PC-3 (cell line): ENCODE measurements around the gene STARD3. TPM values are rescaled to one million over a fixed set of nuclear protein-coding genes. Genes with fewer than 3 reads are reported as not detected.

ENCODE experiments used
- ATAC-seq: fragments of 200-7000 bp; cut with Tn5 transposase; 2 replicates; pipeline ENCODE4 v1.9.1; 2020; ENCODE audit warnings: mild to moderate bottlenecking, moderate library complexity
- BruUV-seq: library from RNA; stranded (reverse); fragments of 400-500 nt; replicated peaks from 2 replicates; lab custom pipeline; 2021; lab: Mats Ljungman, UMichigan
- CTCF ChIA-PET: fragments of 300-600 bp; sonication (Branson Sonifier 250); formaldehyde crosslinking; loops from one replicate; lab custom pipeline; 2022; ENCODE audit warnings: antibody characterized with exemption; lab: Charles Lee
- POLR2A ChIA-PET: fragments of 300-600 bp; sonication (Branson Sonifier 250); formaldehyde crosslinking; loops from one replicate; lab custom pipeline; 2022; ENCODE audit warnings: antibody characterized with exemption; ENCODE audit not compliant: unreplicated experiment; lab: Charles Lee
- DNase-seq: peaks from one replicate; pipeline ENCODE4 v3.0.0-alpha.2; 2015
- H2AFZ ChIP-seq: fragments of 300-600 bp; sonication (generic); 2 replicates; pipeline ENCODE4 v1.6.0; 2016; ENCODE audit warnings: antibody characterized with exemption, low read length
- H3F3A ChIP-seq: fragments of 300-600 bp; sonication (generic); one replicate; pipeline ENCODE4 v1.6.0; 2017; ENCODE audit warnings: antibody characterized with exemption, low read length, control low read depth, mild to moderate bottlenecking; ENCODE audit not compliant: unreplicated experiment
- H3K27ac ChIP-seq: fragments of 300-600 bp; sonication (generic); 2 replicates; pipeline ENCODE4 v1.5.1; 2016; ENCODE audit warnings: mild to moderate bottlenecking, low read length
- H3K27me3 ChIP-seq: fragments of 300-600 bp; sonication (generic); 2 replicates; pipeline ENCODE4 v1.6.1; 2016; ENCODE audit warnings: low read length, mixed read lengths
- H3K36me3 ChIP-seq: fragments of 300-600 bp; sonication (generic); 2 replicates; pipeline ENCODE4 v1.6.1; 2016; ENCODE audit warnings: low read depth, mixed run types, low read length, mixed read lengths
- H3K4me1 ChIP-seq: fragments of 300-600 bp; sonication (generic); 2 replicates; pipeline ENCODE4 v1.5.1; 2016; ENCODE audit warnings: low read length; ENCODE audit not compliant: insufficient read depth
- H3K4me2 ChIP-seq: fragments of 300-600 bp; sonication (generic); 2 replicates; pipeline ENCODE4 v1.6.0; 2016; ENCODE audit warnings: low read length
- H3K4me3 ChIP-seq: fragments of 300-600 bp; sonication (generic); 2 replicates; pipeline ENCODE4 v1.5.1; 2016; ENCODE audit warnings: mild to moderate bottlenecking, low read length, mixed read lengths
- H3K79me2 ChIP-seq: fragments of 300-600 bp; sonication (generic); 2 replicates; pipeline ENCODE4 v1.6.1; 2017; ENCODE audit warnings: low read length, mixed read lengths
- H3K9ac ChIP-seq: fragments of 300-600 bp; sonication (generic); 2 replicates; pipeline ENCODE4 v1.6.0; 2016; ENCODE audit warnings: mild to moderate bottlenecking, low read length
- H3K9me2 ChIP-seq: fragments of 300-600 bp; sonication (generic); replicated peaks from 2 replicates; pipeline ENCODE4 v1.6.1; 2016; ENCODE audit warnings: mixed run types, low read length, mixed read lengths
- H3K9me3 ChIP-seq: fragments of 300-600 bp; sonication (generic); 2 replicates; pipeline ENCODE4 v1.6.1; 2016; ENCODE audit warnings: low read length, mixed read lengths
- H4K20me1 ChIP-seq: fragments of 300-600 bp; sonication (generic); 2 replicates; pipeline ENCODE4 v1.6.1; 2016; ENCODE audit warnings: low read length, mixed read lengths
- EZH2 ChIP-seq: fragments of 300-600 bp; sonication (generic); IDR thresholded peaks from one replicate; pipeline ENCODE4 v1.6.1; 2017; ENCODE audit warnings: antibody characterized with exemption, mild to moderate bottlenecking, low read length; ENCODE audit not compliant: unreplicated experiment
- EZH2phosphoT487 ChIP-seq: fragments of 300-600 bp; sonication (generic); IDR thresholded peaks from 2 replicates; pipeline ENCODE4 v1.6.1; 2018; ENCODE audit warnings: mild to moderate bottlenecking, antibody characterized with exemption, low read length, borderline replicate concordance
- intact Hi-C: fragments of 100-400 bp; cut with micrococcal nuclease; formaldehyde crosslinking; loops from 2 replicates; pipeline ENCODE4 v1.9.0; 2023
- total RNA-seq: library from RNA; depleted of rRNA; stranded (reverse); fragments of >200 nt; gene quantifications from 2 replicates; pipeline ENCODE4 v1.2.3, GENCODE V29; 2014
- TF ChIP-seq, protein P1 (sequence below): fragments of 300-600 bp; sonication (generic); conservative IDR thresholded peaks from 2 replicates; pipeline ENCODE4 v1.5.1; 2017; ENCODE audit warnings: antibody characterized with exemption, low read depth, mild to moderate bottlenecking, low read length

The STARD3 gene
- total RNA-seq, 1 experiment from 2014 or later = 30.5 TPM

GRCh38 chr17:39593371-39593770 is 43.6 kb upstream of the STARD3 start:
- ATAC-seq (no peak), DNase-seq (no peak)
- Histone ChIP-seq H4K20me1 (no peaks in the 10 kb centered on the region), H3K27me3 (peaks cover 10% of the 10 kb centered on the region), H3K36me3 (no peaks in the 10 kb centered on the region), H3K9me2 (no peaks in the 10 kb centered on the region), H2AFZ (no peak overlapping the region), H3K27ac (no peak overlapping the region), H3K4me3 (no peak overlapping the region), H3K4me1 (no peaks in the 10 kb centered on the region), H3K79me2 (no peaks in the 10 kb centered on the region), H3K9ac (no peak overlapping the region), H3K9me3 (no peaks in the 10 kb centered on the region), H3F3A (no peaks in the 10 kb centered on the region), H3K4me2 (no peak overlapping the region)
- intact Hi-C loops = no loop called here
- POLR2A ChIA-PET = no interaction called here
- TF ChIP-seq EZH2 (no peak), EZH2phosphoT487 (no peak)
- TF ChIP-seq, protein P1, sequence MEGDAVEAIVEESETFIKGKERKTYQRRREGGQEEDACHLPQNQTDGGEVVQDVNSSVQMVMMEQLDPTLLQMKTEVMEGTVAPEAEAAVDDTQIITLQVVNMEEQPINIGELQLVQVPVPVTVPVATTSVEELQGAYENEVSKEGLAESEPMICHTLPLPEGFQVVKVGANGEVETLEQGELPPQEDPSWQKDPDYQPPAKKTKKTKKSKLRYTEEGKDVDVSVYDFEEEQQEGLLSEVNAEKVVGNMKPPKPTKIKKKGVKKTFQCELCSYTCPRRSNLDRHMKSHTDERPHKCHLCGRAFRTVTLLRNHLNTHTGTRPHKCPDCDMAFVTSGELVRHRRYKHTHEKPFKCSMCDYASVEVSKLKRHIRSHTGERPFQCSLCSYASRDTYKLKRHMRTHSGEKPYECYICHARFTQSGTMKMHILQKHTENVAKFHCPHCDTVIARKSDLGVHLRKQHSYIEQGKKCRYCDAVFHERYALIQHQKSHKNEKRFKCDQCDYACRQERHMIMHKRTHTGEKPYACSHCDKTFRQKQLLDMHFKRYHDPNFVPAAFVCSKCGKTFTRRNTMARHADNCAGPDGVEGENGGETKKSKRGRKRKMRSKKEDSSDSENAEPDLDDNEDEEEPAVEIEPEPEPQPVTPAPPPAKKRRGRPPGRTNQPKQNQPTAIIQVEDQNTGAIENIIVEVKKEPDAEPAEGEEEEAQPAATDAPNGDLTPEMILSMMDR = no peak
- BruUV-seq = no TSS peak
- CTCF ChIA-PET = no interaction called here

- H2AFZ ChIP-seq = no peak overlapping the region
- H3K9ac ChIP-seq = no peak overlapping the region
- POLR2A ChIA-PET = no interaction called here
- CTCF ChIA-PET = no interaction called here
- H3K9me3 ChIP-seq = no peaks in the 10 kb centered on the region
- H3K4me2 ChIP-seq = no peak overlapping the region
- intact Hi-C loops = no loop called here
- H3F3A ChIP-seq = no peaks in the 10 kb centered on the region
- no peak overlapping the region for H3K4me3 ChIP-seq
- TF ChIP-seq, protein P1 = no peak
- no peak for TF ChIP-seq EZH2phosphoT487
- no peak for TF ChIP-seq EZH2
- H3K4me1 ChIP-seq = no peaks in the 10 kb centered on the region
- no peak for ATAC-seq
- H3K27ac ChIP-seq = no peak overlapping the region
- no peaks in the 10 kb centered on the region for H3K79me2 ChIP-seq
- no peak for DNase-seq
- no peaks in the 10 kb centered on the region for H4K20me1 ChIP-seq
- H3K27me3 ChIP-seq = peaks cover 29% of the 10 kb centered on the region
- no peaks in the 10 kb centered on the region for H3K9me2 ChIP-seq
- H3K36me3 ChIP-seq = no peaks in the 10 kb centered on the region
- BruUV-seq = no TSS peak
Measured at GRCh38 chr17:39595294-39595693, 41.6 kb upstream of the STARD3 start.

DNA sequence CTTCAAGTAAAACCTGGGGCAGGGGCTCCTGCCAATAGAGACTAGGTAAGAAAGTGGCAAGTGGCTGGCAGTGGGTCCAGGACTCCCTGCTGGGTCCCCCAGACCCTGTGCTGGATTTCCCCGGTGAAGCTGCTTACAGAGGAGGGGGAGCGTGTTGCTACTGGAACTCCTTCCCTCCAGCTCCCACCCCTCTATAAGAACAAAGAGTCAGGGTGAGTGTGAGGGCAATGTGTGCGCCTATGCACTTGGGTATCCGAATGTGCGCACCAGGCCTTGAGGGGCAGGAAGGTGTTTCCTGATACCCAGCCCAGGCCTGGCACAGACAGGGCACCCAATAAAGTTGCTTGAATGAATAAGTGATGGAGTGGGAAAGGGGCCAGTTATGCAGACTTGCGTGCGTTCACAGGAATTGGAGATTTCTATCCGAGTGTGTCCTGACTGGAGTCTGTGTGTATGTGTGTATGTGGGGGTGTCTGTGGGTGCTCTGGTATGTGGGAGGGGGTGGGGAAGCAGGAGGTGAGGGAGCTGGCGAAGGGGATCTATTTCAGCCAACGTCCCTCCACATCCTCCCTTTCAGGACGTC is 40.9 kb upstream of the STARD3 start:
- DNase-seq (no peak), ATAC-seq (no peak)
- Histone ChIP-seq H3K4me2 (no peak overlapping the region), H3K36me3 (no peaks in the 10 kb centered on the region), H3K9me3 (no peaks in the 10 kb centered on the region), H3K79me2 (no peaks in the 10 kb centered on the region), H3K9ac (no peak overlapping the region), H3K4me3 (no peak overlapping the region), H3K27ac (no peak overlapping the region), H4K20me1 (no peaks in the 10 kb centered on the region), H3K9me2 (no peaks in the 10 kb centered on the region), H2AFZ (no peak overlapping the region), H3K4me1 (no peaks in the 10 kb centered on the region), H3F3A (no peaks in the 10 kb centered on the region), H3K27me3 (peaks cover 36% of the 10 kb centered on the region)
- intact Hi-C loops = no loop called here
- POLR2A ChIA-PET = no interaction called here
- TF ChIP-seq EZH2phosphoT487 (no peak), EZH2 (no peak)
- TF ChIP-seq, protein P1 = no peak
- BruUV-seq = no TSS peak
- CTCF ChIA-PET = no interaction called here
